Chondrocyte (in vitro differentiated cells): ENCODE results near the gene ZSCAN5A. TPM values are rescaled to one million over a fixed set of nuclear protein-coding genes. Genes with fewer than 3 reads are reported as not detected.
A peak's percentile ranks its signal among the peaks of the same experiment; 100 is the strongest.

Source experiments
- DNase-seq: peaks from one replicate; pipeline ENCODE4 v3.0.0; 2021; ENCODE audit warnings: mixed read lengths, low spot score
- H3K27ac Mint-ChIP-seq: one replicate; pipeline ENCODE4 v1.8.0; 2021; ENCODE audit warnings: mild to moderate bottlenecking, moderate library complexity, mixed read lengths; ENCODE audit not compliant: unreplicated experiment
- H3K27me3 Mint-ChIP-seq: 2 replicates; pipeline ENCODE4 v1.8.0; 2021; ENCODE audit warnings: low read depth, mixed read lengths
- H3K36me3 Mint-ChIP-seq: 2 replicates; pipeline ENCODE4 v1.8.0; 2021; ENCODE audit warnings: low read depth, mixed read lengths
- H3K4me1 Mint-ChIP-seq: 2 replicates; pipeline ENCODE4 v1.8.0; 2021; ENCODE audit warnings: low read depth, mild to moderate bottlenecking, mixed read lengths
- H3K4me3 Mint-ChIP-seq: one replicate; pipeline ENCODE4 v1.8.0; 2021; ENCODE audit warnings: mild to moderate bottlenecking, moderate library complexity, mixed read lengths; ENCODE audit not compliant: unreplicated experiment
- H3K9me3 Mint-ChIP-seq: 2 replicates; pipeline ENCODE4 v1.8.0; 2021; ENCODE audit warnings: low read depth, mixed read lengths
- CTCF ChIP-seq: fragments of 200-600 bp; sonication (generic); IDR thresholded peaks from 2 replicates; pipeline ENCODE4 v1.5.0; 2021; ENCODE audit warnings: antibody characterized with exemption, mild to moderate bottlenecking, moderate library complexity
- total RNA-seq: library from RNA; stranded (reverse); gene quantifications from 3 replicates; pipeline ENCODE4 v1.2.1, GENCODE V29; 2021

ZSCAN5A gene
- total RNA-seq, 1 donor from 2014 or later: 1.5 TPM

- Mint-ChIP-seq H3K4me1 (no peaks in the 10 kb centered on the region), H3K4me3 (no peak overlapping the region), H3K27ac (no peak overlapping the region), H3K36me3 (no peaks in the 10 kb centered on the region), H3K9me3 (peaks cover 10% of the 10 kb centered on the region), H3K27me3 (no peaks in the 10 kb centered on the region)
- no peak for DNase-seq
- TF ChIP-seq CTCF: no peak
These were observed 5.4 kb upstream of the ZSCAN5A start for GRCh38 chr19:56319991-56320390.

- H3K27me3 Mint-ChIP-seq: no peaks in the 10 kb centered on the region
- no peaks in the 10 kb centered on the region for H3K36me3 Mint-ChIP-seq
- H3K4me1 Mint-ChIP-seq: peaks cover 11% of the 10 kb centered on the region
- H3K4me3 Mint-ChIP-seq: no peak overlapping the region
- no peak overlapping the region for H3K27ac Mint-ChIP-seq
- no peak for DNase-seq
- TF ChIP-seq CTCF: no peak
- peaks cover 8% of the 10 kb centered on the region for H3K9me3 Mint-ChIP-seq
These were observed 3.1 kb upstream of the ZSCAN5A start for GRCh38 chr19:56317749-56318148.

- no peaks in the 10 kb centered on the region for H3K36me3 Mint-ChIP-seq
These were observed 2.1 kb upstream of the ZSCAN5A start for GRCh38 chr19:56316728-56317127.

GRCh38 chr19:56315077-56315828, 614 bp upstream of the ZSCAN5A start:
- H3K4me1 Mint-ChIP-seq: peaks cover 12% of the 10 kb centered on the region
- peak overlapping the region; percentile 89 for H3K4me3 Mint-ChIP-seq
- H3K9me3 Mint-ChIP-seq: peaks cover 2% of the 10 kb centered on the region
- no peak for TF ChIP-seq CTCF
- H3K36me3 Mint-ChIP-seq: no peaks in the 10 kb centered on the region
- DNase-seq: no peak
- H3K27me3 Mint-ChIP-seq: no peaks in the 10 kb centered on the region
- H3K27ac Mint-ChIP-seq: peak overlapping the region; percentile 93

More at GRCh38 chr19:56316728-56317127, 2.1 kb upstream of the ZSCAN5A start:
- no peak overlapping the region for H3K27ac Mint-ChIP-seq
- no peak for DNase-seq
- H3K9me3 Mint-ChIP-seq: peaks cover 3% of the 10 kb centered on the region
- peaks cover 12% of the 10 kb centered on the region for H3K4me1 Mint-ChIP-seq
- no peak overlapping the region for H3K4me3 Mint-ChIP-seq
- H3K27me3 Mint-ChIP-seq: no peaks in the 10 kb centered on the region
- TF ChIP-seq CTCF: no peak

GRCh38 chr19:56314018-56314380, 640 bp downstream of the ZSCAN5A start:
- Mint-ChIP-seq H3K36me3 (peaks cover 1% of the 10 kb centered on the region), H3K27me3 (no peaks in the 10 kb centered on the region), H3K9me3 (peaks cover 2% of the 10 kb centered on the region), H3K4me1 (peaks cover 12% of the 10 kb centered on the region), H3K4me3 (peak overlapping the region; percentile 89), H3K27ac (peak overlapping the region; percentile 93)
- DNase-seq: no peak
- no peak for TF ChIP-seq CTCF
